Duodenal mucosa (tissue), 2 donors: ENCODE measurements around the gene CCDC186.

ENCODE experiments used
- H3K27ac ChIP-seq: one replicate; pipeline ENCODE4 v1.7.0; 2013; ENCODE audit warnings: low read depth, low read length
- H3K27me3 ChIP-seq, 2 donors: one replicate each; pipeline ENCODE4 v1.7.0; 2013; ENCODE audit warnings: low read length in 2 of 2, control low read depth in 1 of 2; ENCODE audit not compliant: insufficient read depth in 2 of 2, control insufficient read depth in 1 of 2
- H3K36me3 ChIP-seq, 2 donors: one replicate each; pipeline ENCODE4 v1.7.0; 2013; ENCODE audit warnings: low read length in 2 of 2, control low read depth in 1 of 2; ENCODE audit not compliant: insufficient read depth in 2 of 2, control insufficient read depth in 1 of 2
- H3K4me1 ChIP-seq, 2 donors: one replicate each; pipeline ENCODE4 v1.7.0; 2013; ENCODE audit warnings: low read length in 2 of 2, control low read depth in 1 of 2; ENCODE audit not compliant: insufficient read depth in 2 of 2, control insufficient read depth in 1 of 2
- H3K4me3 ChIP-seq, 2 donors: one replicate each; pipeline ENCODE4 v1.7.0; 2013; ENCODE audit warnings: low read length in 2 of 2, low read depth in 1 of 2
- H3K9ac ChIP-seq, 2 donors: one replicate each; pipeline ENCODE4 v1.7.0; 2013; ENCODE audit warnings: low read length in 2 of 2, low read depth in 1 of 2
- H3K9me3 ChIP-seq, 2 donors: one replicate each; pipeline ENCODE4 v1.7.0; 2013; ENCODE audit warnings: low read length in 2 of 2, control low read depth in 1 of 2; ENCODE audit not compliant: control insufficient read depth in 1 of 2

Gene CCDC186

DNA sequence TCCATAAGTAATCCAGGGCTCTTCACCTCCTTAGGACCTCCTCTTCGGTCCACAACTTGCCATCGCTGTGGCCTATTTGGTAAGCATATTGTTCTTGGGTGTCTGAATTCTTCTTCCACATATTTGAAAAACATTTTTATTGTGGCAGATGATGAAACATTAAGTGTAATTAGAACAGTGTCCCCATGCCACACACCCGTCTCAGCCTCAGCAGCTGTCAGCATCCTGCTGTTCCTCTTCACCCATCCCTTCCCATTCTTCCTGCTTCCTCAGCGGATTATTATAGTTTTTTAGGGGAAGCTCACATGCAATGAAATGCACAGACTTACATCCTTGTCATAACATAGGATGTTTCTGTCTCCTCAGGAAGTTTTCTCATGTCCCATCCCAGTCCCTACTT is 25.2 kb upstream of the CCDC186 start:
- Histone ChIP-seq H3K9me3 (no peaks in the 10 kb centered on the region), H3K9ac (no peak overlapping the region), H3K27me3 (no peaks in the 10 kb centered on the region), H3K4me1 (no peaks in the 10 kb centered on the region), H3K36me3 (no peaks in the 10 kb centered on the region), H3K4me3 (no peak overlapping the region), H3K27ac (no peak overlapping the region)

- Histone ChIP-seq H3K9ac (no peak overlapping the region), H3K27me3 (no peaks in the 10 kb centered on the region), H3K9me3 (no peaks in the 10 kb centered on the region), H3K36me3 (no peaks in the 10 kb centered on the region), H3K27ac (no peak overlapping the region), H3K4me3 (no peak overlapping the region), H3K4me1 (no peaks in the 10 kb centered on the region)
Measured at GRCh38 chr10:114195079-114195478, 21.1 kb upstream of the CCDC186 start.

DNA sequence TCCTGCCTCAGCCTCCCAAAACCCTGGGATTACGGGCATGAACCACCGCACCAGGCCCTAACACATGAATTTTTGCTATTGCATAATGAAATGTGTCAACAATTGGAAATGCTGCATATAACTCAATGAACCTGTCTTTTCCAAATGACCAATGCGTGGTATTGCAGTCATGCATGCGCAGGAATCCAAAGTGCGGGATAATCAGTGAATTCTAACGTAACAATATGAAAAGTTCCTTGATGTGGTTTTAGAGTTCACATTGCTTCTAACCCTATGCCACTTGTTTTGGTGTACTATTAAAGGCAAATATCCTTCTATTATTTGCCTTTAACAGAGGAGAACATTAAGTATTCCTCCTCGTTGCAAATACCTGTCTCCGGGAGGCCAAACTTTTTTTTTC is 15.7 kb upstream of the CCDC186 start:
- Histone ChIP-seq H3K4me1 (no peaks in the 10 kb centered on the region), H3K4me3 (no peak overlapping the region), H3K36me3 (no peaks in the 10 kb centered on the region), H3K9me3 (no peaks in the 10 kb centered on the region), H3K27me3 (no peaks in the 10 kb centered on the region), H3K27ac (no peak overlapping the region), H3K9ac (no peak overlapping the region)

DNA sequence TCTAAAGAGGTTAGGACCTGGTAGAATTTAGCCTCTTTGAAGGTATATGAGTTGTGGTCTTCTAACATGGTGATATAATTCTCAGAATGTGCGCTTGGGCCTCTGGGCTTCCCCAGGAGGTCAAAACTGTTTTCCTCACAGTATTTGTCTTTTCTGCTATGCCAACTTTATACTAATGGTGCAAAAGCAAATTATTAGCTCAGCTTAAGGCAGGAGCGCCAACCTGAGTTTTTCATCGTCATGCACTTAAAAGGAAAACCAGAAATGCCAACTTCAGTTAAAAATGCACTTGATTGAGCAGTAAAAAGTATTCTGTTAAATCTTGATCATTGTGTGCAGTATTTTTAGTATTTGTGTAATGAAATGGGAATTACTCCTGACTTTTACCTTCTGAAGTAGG is 14.9 kb upstream of the CCDC186 start:
- Histone ChIP-seq H3K9me3 (no peaks in the 10 kb centered on the region), H3K9ac (no peak overlapping the region), H3K4me3 (no peak overlapping the region), H3K36me3 (no peaks in the 10 kb centered on the region), H3K27me3 (no peaks in the 10 kb centered on the region), H3K27ac (no peak overlapping the region), H3K4me1 (no peaks in the 10 kb centered on the region)

DNA sequence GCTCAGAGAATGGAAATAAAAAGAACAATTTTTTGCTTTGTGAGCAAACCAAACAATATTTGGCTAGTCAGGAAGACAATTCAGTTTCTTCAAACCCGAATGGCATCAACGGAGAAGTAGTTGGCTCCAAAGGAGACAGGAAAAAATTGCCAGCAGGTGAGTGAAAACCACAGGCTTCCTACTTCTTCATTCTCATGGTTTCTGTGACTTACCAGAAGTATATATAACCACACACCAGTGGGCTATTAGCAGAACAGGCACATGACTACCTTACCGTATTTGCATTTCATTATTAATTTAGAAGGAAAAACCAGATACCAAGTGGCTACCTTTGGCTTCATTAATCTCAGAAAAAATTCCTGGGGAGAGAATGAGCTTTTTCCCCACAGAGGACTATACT is 14.0 kb upstream of the CCDC186 start:
- no peak overlapping the region for H3K27ac ChIP-seq
- no peaks in the 10 kb centered on the region for H3K36me3 ChIP-seq
- H3K27me3 ChIP-seq: no peaks in the 10 kb centered on the region
- H3K4me1 ChIP-seq: no peaks in the 10 kb centered on the region
- H3K4me3 ChIP-seq: no peak overlapping the region
- H3K9ac ChIP-seq: no peak overlapping the region
- no peaks in the 10 kb centered on the region for H3K9me3 ChIP-seq

- Histone ChIP-seq H3K27me3 (no peaks in the 10 kb centered on the region), H3K36me3 (no peaks in the 10 kb centered on the region), H3K4me1 (peaks cover 0 to 4% of the 10 kb centered on the region in 2 donors), H3K27ac (no peak overlapping the region), H3K9ac (no peak overlapping the region), H3K4me3 (no peak overlapping the region), H3K9me3 (no peaks in the 10 kb centered on the region)
Measured at GRCh38 chr10:114184276-114184675, 10.3 kb upstream of the CCDC186 start.

GRCh38 chr10:114183563-114183962 is 9.6 kb upstream of the CCDC186 start:
- Histone ChIP-seq H3K9ac (no peak overlapping the region), H3K4me3 (no peak overlapping the region), H3K9me3 (no peaks in the 10 kb centered on the region), H3K27me3 (no peaks in the 10 kb centered on the region), H3K27ac (no peak overlapping the region), H3K36me3 (no peaks in the 10 kb centered on the region), H3K4me1 (peaks cover 0 to 4% of the 10 kb centered on the region in 2 donors)

DNA sequence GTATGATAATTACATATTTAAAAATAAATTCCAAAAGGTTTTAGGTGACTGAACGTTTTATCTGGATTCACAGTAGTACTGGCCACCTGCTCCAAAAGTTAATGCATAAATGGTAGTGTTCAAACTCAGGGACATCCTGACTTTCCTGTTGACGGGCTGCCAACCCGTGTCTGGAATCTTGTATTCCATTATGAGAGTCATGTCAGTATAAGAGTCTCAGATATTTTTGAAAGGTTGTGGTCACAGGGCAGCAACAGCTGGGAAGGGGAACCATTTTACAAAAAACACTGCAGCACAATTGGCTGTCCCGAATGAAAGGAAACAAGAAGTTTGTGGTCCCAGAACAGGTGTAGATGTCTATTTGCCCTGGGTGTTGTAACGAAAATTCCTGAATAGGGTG is 8.0 kb upstream of the CCDC186 start:
- Histone ChIP-seq H3K4me1 (peaks cover 0 to 4% of the 10 kb centered on the region in 2 donors), H3K27me3 (no peaks in the 10 kb centered on the region), H3K36me3 (no peaks in the 10 kb centered on the region), H3K9me3 (no peaks in the 10 kb centered on the region), H3K27ac (no peak overlapping the region), H3K9ac (no peak overlapping the region), H3K4me3 (no peak overlapping the region)

- Histone ChIP-seq H3K9ac (no peak overlapping the region), H3K27ac (no peak overlapping the region), H3K4me3 (no peak overlapping the region), H3K27me3 (no peaks in the 10 kb centered on the region), H3K36me3 (no peaks in the 10 kb centered on the region), H3K9me3 (no peaks in the 10 kb centered on the region), H3K4me1 (peaks cover 0 to 4% of the 10 kb centered on the region in 2 donors)
Measured at GRCh38 chr10:114180937-114181336, 6.9 kb upstream of the CCDC186 start.

DNA sequence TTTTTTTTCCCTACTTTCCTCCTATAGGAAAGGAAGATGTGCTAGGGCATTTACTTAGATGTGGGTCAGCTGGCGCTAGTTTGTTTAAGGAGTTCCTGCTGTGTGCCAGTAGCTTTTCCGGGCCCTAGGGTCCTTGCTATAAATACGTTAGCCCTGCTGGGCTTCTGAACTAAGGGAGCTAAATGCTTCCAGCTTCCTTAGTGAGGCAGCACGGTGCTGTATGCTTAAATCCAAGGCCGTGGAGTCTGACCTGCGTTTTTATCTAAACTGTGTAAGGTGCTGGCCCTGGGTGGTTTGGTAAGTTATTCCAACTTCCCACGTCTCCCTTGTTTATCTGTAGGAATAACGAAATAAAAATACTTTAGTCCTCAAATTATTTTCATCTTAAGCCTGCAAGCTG is 5.7 kb upstream of the CCDC186 start:
- Histone ChIP-seq H3K27ac (no peak overlapping the region), H3K4me1 (peaks cover 5 to 8% of the 10 kb centered on the region in 2 donors), H3K9ac (no peak overlapping the region), H3K36me3 (no peaks in the 10 kb centered on the region), H3K9me3 (no peaks in the 10 kb centered on the region), H3K4me3 (no peak overlapping the region), H3K27me3 (no peaks in the 10 kb centered on the region)

DNA sequence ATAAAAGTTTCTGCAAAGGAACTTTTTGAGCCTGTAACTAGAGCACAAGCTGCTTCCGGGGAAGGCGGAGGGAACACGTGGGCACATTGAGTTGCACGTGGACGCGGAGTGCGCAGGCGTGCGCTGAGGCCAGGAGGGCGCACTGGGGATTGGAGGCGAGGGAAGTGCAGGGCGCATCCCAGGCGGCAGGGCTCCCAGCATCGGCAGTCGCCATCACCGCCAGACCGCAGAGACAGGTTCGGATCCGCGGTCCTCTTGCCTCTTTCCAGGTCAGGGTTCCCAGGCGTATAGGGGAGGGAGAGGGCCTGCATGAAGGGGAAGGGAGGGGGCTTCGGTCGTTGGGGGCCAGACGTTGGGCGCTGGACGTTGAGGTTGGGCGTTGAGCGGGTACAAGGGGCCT is 5.1 kb upstream of the CCDC186 start, which contains the start of gene TDRD1:
TSS of gene TDRD1 (plus strand) at position 206 of the 400 bp plus-strand sequence. CDS start 8,479 bp downstream, outside the sequence.
- Histone ChIP-seq H3K36me3 (no peaks in the 10 kb centered on the region), H3K27ac (no peak within 1 kb of the TSS), H3K9ac (no peak within 1 kb of the TSS), H3K4me1 (peaks cover 5 to 9% of the 10 kb centered on the region in 2 donors), H3K9me3 (no peaks in the 10 kb centered on the region), H3K27me3 (no peaks in the 10 kb centered on the region), H3K4me3 (no peak within 1 kb of the TSS)
